Calu3 (cell line): ENCODE results near the gene GBA2. TPM values are rescaled to one million over a fixed set of nuclear protein-coding genes. Genes with fewer than 3 reads are reported as not detected.

Experiments
- BruUV-seq: library from RNA; stranded (reverse); fragments of 400-500 nt; replicated peaks from 2 replicates; lab custom pipeline; 2021; lab: Mats Ljungman, UMichigan
- CTCF ChIA-PET: fragments of 300-600 bp; sonication (Branson Sonifier 250); formaldehyde crosslinking; loops from one replicate; lab custom pipeline; 2022; ENCODE audit warnings: antibody characterized with exemption; lab: Charles Lee
- DNase-seq: peaks from one replicate; pipeline ENCODE4 v3.0.0; 2022
- H3K27ac Mint-ChIP-seq: one replicate; pipeline ENCODE4 v1.8.0; 2022; ENCODE audit warnings: mixed read lengths; ENCODE audit not compliant: unreplicated experiment
- H3K27me3 Mint-ChIP-seq: one replicate; pipeline ENCODE4 v1.8.0; 2022; ENCODE audit warnings: mixed read lengths; ENCODE audit not compliant: unreplicated experiment
- H3K36me3 Mint-ChIP-seq: one replicate; pipeline ENCODE4 v1.8.0; 2022; ENCODE audit warnings: mild to moderate bottlenecking, moderate library complexity, mixed read lengths; ENCODE audit not compliant: insufficient read depth, unreplicated experiment
- H3K4me1 Mint-ChIP-seq: one replicate; pipeline ENCODE4 v1.8.0; 2022; ENCODE audit warnings: mild to moderate bottlenecking, low read depth, mixed read lengths; ENCODE audit not compliant: unreplicated experiment
- H3K4me3 Mint-ChIP-seq: one replicate; pipeline ENCODE4 v1.8.0; 2022; ENCODE audit warnings: mild to moderate bottlenecking, low read depth, moderate library complexity, mixed read lengths; ENCODE audit not compliant: unreplicated experiment
- H3K9me3 Mint-ChIP-seq: one replicate; pipeline ENCODE4 v1.8.0; 2022; ENCODE audit warnings: low read depth, mixed read lengths; ENCODE audit not compliant: unreplicated experiment
- CTCF ChIP-seq: fragments of 200-600 bp; IDR thresholded peaks from one replicate; pipeline ENCODE4 v1.8.0; 2022; ENCODE audit warnings: antibody characterized with exemption; ENCODE audit not compliant: unreplicated experiment
- intact Hi-C: fragments of 100-400 bp; cut with micrococcal nuclease; formaldehyde crosslinking; loops from one replicate; pipeline ENCODE4 v1.10.0; 2022; ENCODE audit not compliant: unreplicated experiment
- total RNA-seq: library from RNA; stranded (reverse); gene quantifications from 2 replicates; pipeline ENCODE4 v1.2.3, GENCODE V29; 2022

The GBA2 gene
- total RNA-seq, 1 experiment from 2014 or later, result 62.7 TPM

DNA sequence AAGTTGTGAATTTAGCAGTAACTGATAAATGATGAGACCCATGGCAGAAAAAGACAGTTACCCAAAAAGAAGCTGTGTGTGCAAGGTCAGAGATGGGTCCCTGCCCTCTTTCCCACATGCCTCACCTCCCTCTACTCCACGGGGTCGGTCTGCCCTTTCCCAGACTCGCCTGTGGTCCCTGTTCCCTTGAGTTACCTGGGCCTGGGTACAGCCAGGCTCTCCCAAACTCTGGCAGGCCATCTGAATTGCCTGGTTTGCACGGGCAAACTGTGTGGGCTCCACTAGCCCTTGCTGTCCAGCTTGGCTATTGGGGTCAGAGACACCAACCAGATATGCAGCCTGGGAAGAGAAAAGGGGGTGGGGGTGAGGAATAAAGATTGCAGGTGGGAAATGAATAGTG lies 40.9 kb downstream of the GBA2 start:
- Mint-ChIP-seq H3K36me3 (peaks cover 32% of the 10 kb centered on the region), H3K4me3 (no peak overlapping the region), H3K9me3 (no peaks in the 10 kb centered on the region), H3K27ac (no peak overlapping the region), H3K27me3 (no peaks in the 10 kb centered on the region), H3K4me1 (no peaks in the 10 kb centered on the region)
- CTCF ChIA-PET, result no interaction called here
- intact Hi-C loops, result no loop called here
- no peak for TF ChIP-seq CTCF
- no peak for DNase-seq
- BruUV-seq, result no TSS peak

DNA sequence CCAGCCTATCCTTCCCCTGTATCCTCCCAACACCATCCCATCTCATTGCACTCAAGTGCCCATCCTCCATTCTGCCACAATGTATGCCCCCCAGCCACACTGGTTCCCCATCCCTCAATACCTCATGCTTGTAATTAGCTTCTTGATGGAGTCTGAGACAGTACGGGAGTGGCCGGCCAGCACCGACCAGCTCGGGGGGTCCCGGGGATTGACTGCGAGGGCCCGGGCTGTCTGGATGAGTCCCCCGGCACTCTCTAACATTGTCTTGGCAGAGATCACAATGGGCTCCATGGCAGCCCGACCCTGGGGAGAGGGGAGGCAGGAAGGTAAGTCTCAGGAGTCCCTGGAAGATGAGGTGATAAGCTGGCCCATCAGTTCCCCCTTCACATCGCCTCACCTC lies 42.1 kb downstream of the GBA2 start:
- intact Hi-C loops, result no loop called here
- Mint-ChIP-seq H3K27ac (no peak overlapping the region), H3K27me3 (no peaks in the 10 kb centered on the region), H3K4me1 (no peaks in the 10 kb centered on the region), H3K4me3 (no peak overlapping the region), H3K9me3 (no peaks in the 10 kb centered on the region), H3K36me3 (peaks cover 32% of the 10 kb centered on the region)
- TF ChIP-seq CTCF, result no peak
- CTCF ChIA-PET, result no interaction called here
- no peak for DNase-seq
- TSS peak; percentile 18 for BruUV-seq

GRCh38 chr9:35705836-35706430 lies 43.1 kb downstream of the GBA2 start:
- H3K9me3 Mint-ChIP-seq, result no peaks in the 10 kb centered on the region
- DNase-seq, result no peak
- intact Hi-C loops, result no loop called here
- H3K4me1 Mint-ChIP-seq, result no peaks in the 10 kb centered on the region
- no peak for TF ChIP-seq CTCF
- no peak overlapping the region for H3K4me3 Mint-ChIP-seq
- H3K27ac Mint-ChIP-seq, result no peak overlapping the region
- BruUV-seq, result no TSS peak
- H3K36me3 Mint-ChIP-seq, result peaks cover 27% of the 10 kb centered on the region
- CTCF ChIA-PET, result no interaction called here
- H3K27me3 Mint-ChIP-seq, result no peaks in the 10 kb centered on the region

DNA sequence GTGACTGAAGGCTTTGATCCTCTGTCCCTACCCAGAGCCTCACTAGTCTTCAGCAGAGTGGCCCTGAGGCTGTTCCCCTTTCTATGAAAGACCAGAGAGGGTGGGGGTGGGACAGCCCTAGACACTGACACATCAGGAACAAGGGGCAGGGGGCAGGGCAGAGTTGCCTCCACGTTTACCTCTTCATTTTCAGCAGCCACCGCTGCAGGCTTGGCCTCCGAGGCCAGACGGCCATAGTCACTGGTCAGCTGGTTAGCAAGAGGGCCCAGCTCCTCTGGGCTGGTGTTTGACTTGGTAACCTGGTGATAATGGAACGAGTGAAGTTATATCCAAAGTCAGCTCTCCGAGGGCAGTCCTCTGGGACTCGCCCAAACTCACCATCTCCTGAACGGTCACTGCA lies 43.7 kb downstream of the GBA2 start:
- DNase-seq, result no peak
- Mint-ChIP-seq H3K4me1 (no peaks in the 10 kb centered on the region), H3K27me3 (no peaks in the 10 kb centered on the region), H3K9me3 (no peaks in the 10 kb centered on the region), H3K4me3 (no peak overlapping the region), H3K27ac (no peak overlapping the region), H3K36me3 (peaks cover 27% of the 10 kb centered on the region)
- intact Hi-C loops, result no loop called here
- TF ChIP-seq CTCF, result no peak
- no TSS peak for BruUV-seq
- CTCF ChIA-PET, result no interaction called here
